Measurements from ENCODE around the gene BICD2.

The BICD2 gene

DNA sequence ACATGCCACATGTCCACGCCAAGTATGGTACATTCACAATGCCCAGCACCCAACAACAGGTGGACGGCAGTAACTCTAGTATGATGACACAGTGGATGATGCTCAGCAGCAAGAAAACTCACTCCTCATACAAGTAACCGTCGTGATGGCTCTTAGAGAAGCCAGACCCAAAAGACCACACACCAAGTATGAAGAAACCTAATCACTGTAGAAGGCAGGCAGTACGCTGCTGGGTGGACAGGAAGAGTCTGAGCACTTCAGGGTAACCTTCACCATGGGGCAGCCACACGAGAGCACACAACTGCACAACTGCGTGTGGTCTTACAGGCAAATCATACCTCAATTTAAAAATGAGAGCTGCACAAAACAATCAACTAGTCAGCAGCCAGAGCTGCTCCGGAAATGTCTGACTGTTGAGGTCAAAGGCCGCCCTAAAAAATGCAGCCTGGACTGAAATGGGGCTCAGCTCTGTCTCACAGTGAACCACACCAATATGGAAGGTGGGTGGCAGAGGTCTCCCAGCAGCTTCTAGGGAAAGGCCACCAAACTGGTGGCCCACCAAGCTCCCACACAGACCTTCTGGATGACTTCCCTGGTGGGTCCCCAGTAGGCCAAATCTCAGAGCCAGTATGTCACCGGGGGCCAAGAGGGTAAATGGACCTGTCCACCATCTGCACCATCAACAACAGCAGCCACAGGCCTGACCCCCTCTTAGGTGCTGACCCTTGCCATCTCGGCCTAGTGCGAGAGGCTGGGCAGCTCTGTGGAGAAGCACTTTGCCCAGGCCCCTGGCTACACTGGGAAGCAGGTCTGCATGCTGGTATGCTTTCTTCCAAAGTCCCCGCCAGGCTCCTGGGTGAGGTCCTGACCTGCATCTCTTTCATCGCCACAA, 17.8 kb downstream of the BICD2 start:
- DNase-seq, result peak; percentile 65

GRCh38 chr9:92745881-92746280, 18.8 kb downstream of the BICD2 start:
- Histone ChIP-seq H3K27me3 (replicated peaks) (no peaks in the 10 kb centered on the region), H3K27ac (no peak overlapping the region), H3K36me3 (replicated peaks) (no peaks in the 10 kb centered on the region), H3K4me3 (ENCODE audit: low read depth, low read length) (no peak overlapping the region)
- no peak for DNase-seq
- in situ Hi-C loops (cut with HindIII; ENCODE audit: low pct_ligation_motif_present, low sequenced_read_pairs), result no loop called here
- TF ChIP-seq, protein P1, sequence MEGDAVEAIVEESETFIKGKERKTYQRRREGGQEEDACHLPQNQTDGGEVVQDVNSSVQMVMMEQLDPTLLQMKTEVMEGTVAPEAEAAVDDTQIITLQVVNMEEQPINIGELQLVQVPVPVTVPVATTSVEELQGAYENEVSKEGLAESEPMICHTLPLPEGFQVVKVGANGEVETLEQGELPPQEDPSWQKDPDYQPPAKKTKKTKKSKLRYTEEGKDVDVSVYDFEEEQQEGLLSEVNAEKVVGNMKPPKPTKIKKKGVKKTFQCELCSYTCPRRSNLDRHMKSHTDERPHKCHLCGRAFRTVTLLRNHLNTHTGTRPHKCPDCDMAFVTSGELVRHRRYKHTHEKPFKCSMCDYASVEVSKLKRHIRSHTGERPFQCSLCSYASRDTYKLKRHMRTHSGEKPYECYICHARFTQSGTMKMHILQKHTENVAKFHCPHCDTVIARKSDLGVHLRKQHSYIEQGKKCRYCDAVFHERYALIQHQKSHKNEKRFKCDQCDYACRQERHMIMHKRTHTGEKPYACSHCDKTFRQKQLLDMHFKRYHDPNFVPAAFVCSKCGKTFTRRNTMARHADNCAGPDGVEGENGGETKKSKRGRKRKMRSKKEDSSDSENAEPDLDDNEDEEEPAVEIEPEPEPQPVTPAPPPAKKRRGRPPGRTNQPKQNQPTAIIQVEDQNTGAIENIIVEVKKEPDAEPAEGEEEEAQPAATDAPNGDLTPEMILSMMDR (IDR thresholded peaks at IDR 0.05; ENCODE audit: low read depth, low read length, missing control alignments), result no peak

More for the DNA sequence above, 17.8 kb downstream of the BICD2 start:
- Histone ChIP-seq H3K27me3 (replicated peaks) (no peaks in the 10 kb centered on the region), H3K36me3 (replicated peaks) (no peaks in the 10 kb centered on the region), H3K4me3 (ENCODE audit: low read depth, low read length) (no peak overlapping the region), H3K27ac (peak overlapping the region; percentile 32)
- TF ChIP-seq, protein P1 (IDR thresholded peaks at IDR 0.05; ENCODE audit: low read depth, low read length, missing control alignments), result no peak
- in situ Hi-C loops (cut with HindIII; ENCODE audit: low pct_ligation_motif_present, low sequenced_read_pairs), result no loop called here

- in situ Hi-C loops (cut with HindIII; ENCODE audit: low pct_ligation_motif_present, low sequenced_read_pairs), result no loop called here
- H3K36me3 ChIP-seq (replicated peaks), result no peaks in the 10 kb centered on the region
- no peaks in the 10 kb centered on the region for H3K27me3 ChIP-seq (replicated peaks)
- no peak for DNase-seq
- no peak overlapping the region for H3K4me3 ChIP-seq (ENCODE audit: low read depth, low read length)
- TF ChIP-seq, protein P1 (IDR thresholded peaks at IDR 0.05; ENCODE audit: low read depth, low read length, missing control alignments), result no peak
- no peak overlapping the region for H3K27ac ChIP-seq
These were observed 19.3 kb downstream of the BICD2 start for GRCh38 chr9:92745331-92745730.

- DNase-seq, result no peak
- TF ChIP-seq, protein P1 (IDR thresholded peaks at IDR 0.05; ENCODE audit: low read depth, low read length, missing control alignments), result no peak
- in situ Hi-C loops (cut with HindIII; ENCODE audit: low pct_ligation_motif_present, low sequenced_read_pairs), result no loop called here
- H3K27me3 ChIP-seq (replicated peaks), result no peaks in the 10 kb centered on the region
- no peaks in the 10 kb centered on the region for H3K36me3 ChIP-seq (replicated peaks)
- peak overlapping the region; percentile 26 for H3K27ac ChIP-seq
- H3K4me3 ChIP-seq (ENCODE audit: low read depth, low read length), result no peak overlapping the region
These were observed 23.7 kb downstream of the BICD2 start for GRCh38 chr9:92740969-92741368.

DNA sequence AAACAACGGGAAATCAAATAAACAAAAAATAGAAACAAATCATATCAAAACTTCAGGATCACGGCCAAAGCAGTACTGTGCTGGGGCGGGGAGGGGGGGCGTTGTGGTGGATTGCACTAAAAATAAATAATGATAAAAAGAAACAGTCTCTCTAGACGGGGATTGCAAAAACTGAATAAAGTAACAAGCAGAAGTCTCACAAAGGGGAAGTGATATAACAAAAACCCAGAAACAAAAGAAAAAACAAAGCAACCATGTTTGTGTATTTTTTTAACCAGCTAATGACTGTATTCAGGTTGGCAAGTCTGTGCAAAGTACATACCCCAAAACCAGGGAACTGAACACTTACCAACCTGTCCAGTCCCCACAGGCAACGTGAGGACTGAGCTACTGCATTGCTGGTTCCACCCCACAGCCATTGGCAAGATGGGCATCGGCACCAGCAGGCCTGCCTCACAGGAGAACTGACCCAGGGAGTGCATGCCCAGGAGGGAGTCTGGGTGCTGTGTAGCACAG, 24.1 kb downstream of the BICD2 start:
- in situ Hi-C loops (cut with HindIII; ENCODE audit: low pct_ligation_motif_present, low sequenced_read_pairs), result no loop called here
- TF ChIP-seq, protein P1 (IDR thresholded peaks at IDR 0.05; ENCODE audit: low read depth, low read length, missing control alignments), result no peak
- no peaks in the 10 kb centered on the region for H3K27me3 ChIP-seq (replicated peaks)
- no peak for DNase-seq
- H3K4me3 ChIP-seq (ENCODE audit: low read depth, low read length), result no peak overlapping the region
- peak overlapping the region; percentile 26 for H3K27ac ChIP-seq
- no peaks in the 10 kb centered on the region for H3K36me3 ChIP-seq (replicated peaks)

Data from brain microvascular endothelial cell (primary cell).